Measurements from ENCODE around the gene ADGRG2.

ADGRG2 gene

DNA sequence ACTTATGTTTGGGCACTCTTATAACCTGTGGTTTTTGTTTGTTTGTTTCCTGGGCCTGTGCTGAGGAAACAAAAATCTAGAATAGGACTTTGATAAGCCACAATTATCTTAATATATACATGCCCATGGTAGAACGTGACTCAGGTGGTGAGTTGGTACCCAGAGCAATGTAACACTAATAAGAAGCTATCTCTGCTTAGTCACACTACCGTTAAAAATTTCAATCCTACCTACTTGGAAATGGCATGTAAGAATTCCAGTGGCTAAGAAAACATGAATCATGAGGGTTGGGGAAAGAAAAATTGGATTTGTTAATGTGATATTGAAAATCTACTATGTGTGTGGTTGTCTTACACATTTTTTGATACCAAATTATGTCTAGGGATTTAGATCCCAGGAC lies 30.5 kb upstream of the ADGRG2 start:
- no peak for ATAC-seq
- TF ChIP-seq TCF4 (CRISPR knock-in tag; IDR thresholded peaks at IDR 0.05; ENCODE audit: borderline replicate concordance) (no peak), ZFP30 (CRISPR knock-in tag; IDR thresholded peaks at IDR 0.05) (no peak), ISL1 (CRISPR knock-in tag; IDR thresholded peaks at IDR 0.05) (no peak), ZNF565 (CRISPR knock-in tag; conservative IDR thresholded peaks at IDR 0.05; ENCODE audit: low read depth) (no peak), ZFP3 (CRISPR knock-in tag; IDR thresholded peaks at IDR 0.05) (no peak), RARB (CRISPR knock-in tag; IDR thresholded peaks at IDR 0.05) (no peak), GLIS3 (CRISPR knock-in tag; IDR thresholded peaks at IDR 0.05) (no peak), CSRNP3 (CRISPR knock-in tag; IDR thresholded peaks at IDR 0.05) (no peak)

DNA sequence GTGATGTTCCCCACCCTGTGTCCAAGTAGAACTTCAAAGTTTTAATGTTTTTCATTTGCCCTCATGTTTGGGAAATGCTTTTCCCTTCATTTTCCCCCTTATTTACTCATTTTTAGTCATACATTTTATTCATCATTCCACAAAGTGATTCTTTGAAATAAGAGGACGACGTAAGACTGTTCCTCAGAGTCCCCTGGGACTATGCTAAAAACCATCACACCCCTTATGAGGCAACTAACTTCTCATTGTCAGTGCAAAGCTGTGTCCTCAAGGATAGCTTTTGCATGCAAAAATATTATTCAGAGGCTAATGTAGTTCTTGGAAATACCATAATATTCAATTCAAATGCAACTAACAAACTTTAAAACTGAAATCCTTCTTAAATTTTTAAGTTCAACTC lies 14.8 kb upstream of the ADGRG2 start:
- ATAC-seq, result no peak
- no peak for TF ChIP-seq ZFP3 (CRISPR knock-in tag; IDR thresholded peaks at IDR 0.05)
- TF ChIP-seq OSR1 (CRISPR knock-in tag; IDR thresholded peaks at IDR 0.05), result no peak
- no peak for TF ChIP-seq ZNF8 (CRISPR knock-in tag; IDR thresholded peaks at IDR 0.05)
- TF ChIP-seq PPARA (CRISPR knock-in tag; IDR thresholded peaks at IDR 0.05; ENCODE audit: borderline replicate concordance), result no peak
- TF ChIP-seq ESRRG (CRISPR knock-in tag; IDR thresholded peaks at IDR 0.05), result no peak
- no peak for TF ChIP-seq TOX (CRISPR knock-in tag; IDR thresholded peaks at IDR 0.05; ENCODE audit: borderline replicate concordance)

DNA sequence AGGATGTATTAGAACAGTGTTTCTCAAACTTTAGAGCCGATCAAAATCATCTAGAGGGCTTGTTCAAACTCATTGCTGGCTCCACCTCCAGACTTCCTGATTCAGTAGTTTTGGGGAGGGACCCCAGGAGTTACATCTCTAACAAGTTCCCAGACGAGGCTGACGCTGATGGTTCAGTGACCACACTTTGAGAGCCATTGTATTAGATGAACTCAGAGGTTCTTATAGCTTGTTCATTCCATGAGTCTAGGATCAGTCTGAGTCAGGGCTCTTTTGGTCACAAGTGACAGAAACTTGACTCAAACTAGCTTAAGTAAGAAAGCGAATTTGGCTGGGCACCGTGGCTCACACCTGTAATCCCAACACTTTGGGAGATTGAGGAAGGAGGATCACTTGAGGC lies 11.5 kb upstream of the ADGRG2 start:
- no peak for ATAC-seq
- no peak for TF ChIP-seq PATZ1 (CRISPR knock-in tag; IDR thresholded peaks at IDR 0.05; ENCODE audit: borderline replicate concordance)

DNA sequence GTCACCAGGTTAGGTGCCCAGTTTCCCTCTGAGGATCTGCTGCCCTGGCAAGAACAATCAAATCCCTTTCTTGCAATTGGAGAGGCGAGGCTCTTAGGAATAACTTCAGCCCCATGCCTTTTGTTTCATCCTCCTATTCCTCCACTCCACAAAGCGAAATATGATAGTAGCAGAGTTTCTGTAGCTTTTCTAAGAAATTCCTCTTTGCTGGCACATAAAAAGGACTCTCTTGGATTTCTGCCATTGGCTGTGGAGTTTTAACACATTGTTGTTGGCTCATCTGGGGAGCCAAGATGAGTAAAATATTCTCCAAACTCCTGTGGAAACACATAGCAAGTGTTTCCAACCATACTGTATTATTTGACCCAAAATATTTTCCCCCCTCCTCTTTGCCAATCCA lies 11.0 kb upstream of the ADGRG2 start:
- TF ChIP-seq, protein P1, sequence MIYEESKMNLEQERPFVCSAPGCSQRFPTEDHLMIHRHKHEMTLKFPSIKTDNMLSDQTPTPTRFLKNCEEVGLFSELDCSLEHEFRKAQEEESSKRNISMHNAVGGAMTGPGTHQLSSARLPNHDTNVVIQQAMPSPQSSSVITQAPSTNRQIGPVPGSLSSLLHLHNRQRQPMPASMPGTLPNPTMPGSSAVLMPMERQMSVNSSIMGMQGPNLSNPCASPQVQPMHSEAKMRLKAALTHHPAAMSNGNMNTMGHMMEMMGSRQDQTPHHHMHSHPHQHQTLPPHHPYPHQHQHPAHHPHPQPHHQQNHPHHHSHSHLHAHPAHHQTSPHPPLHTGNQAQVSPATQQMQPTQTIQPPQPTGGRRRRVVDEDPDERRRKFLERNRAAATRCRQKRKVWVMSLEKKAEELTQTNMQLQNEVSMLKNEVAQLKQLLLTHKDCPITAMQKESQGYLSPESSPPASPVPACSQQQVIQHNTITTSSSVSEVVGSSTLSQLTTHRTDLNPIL (CRISPR knock-in tag; IDR thresholded peaks at IDR 0.05; ENCODE audit: low read depth), result no peak
- no peak for TF ChIP-seq CSDC2 (CRISPR knock-in tag; IDR thresholded peaks at IDR 0.05)
- TF ChIP-seq TSHZ2 (CRISPR knock-in tag; IDR thresholded peaks at IDR 0.05), result no peak
- TF ChIP-seq ZNF8 (CRISPR knock-in tag; IDR thresholded peaks at IDR 0.05), result no peak
- TF ChIP-seq ZNF70 (CRISPR knock-in tag; IDR thresholded peaks at IDR 0.05), result no peak
- TF ChIP-seq PPARA (CRISPR knock-in tag; IDR thresholded peaks at IDR 0.05; ENCODE audit: borderline replicate concordance), result no peak
- TF ChIP-seq SNAI2 (CRISPR knock-in tag; IDR thresholded peaks at IDR 0.05), result no peak
- TF ChIP-seq, protein P2, sequence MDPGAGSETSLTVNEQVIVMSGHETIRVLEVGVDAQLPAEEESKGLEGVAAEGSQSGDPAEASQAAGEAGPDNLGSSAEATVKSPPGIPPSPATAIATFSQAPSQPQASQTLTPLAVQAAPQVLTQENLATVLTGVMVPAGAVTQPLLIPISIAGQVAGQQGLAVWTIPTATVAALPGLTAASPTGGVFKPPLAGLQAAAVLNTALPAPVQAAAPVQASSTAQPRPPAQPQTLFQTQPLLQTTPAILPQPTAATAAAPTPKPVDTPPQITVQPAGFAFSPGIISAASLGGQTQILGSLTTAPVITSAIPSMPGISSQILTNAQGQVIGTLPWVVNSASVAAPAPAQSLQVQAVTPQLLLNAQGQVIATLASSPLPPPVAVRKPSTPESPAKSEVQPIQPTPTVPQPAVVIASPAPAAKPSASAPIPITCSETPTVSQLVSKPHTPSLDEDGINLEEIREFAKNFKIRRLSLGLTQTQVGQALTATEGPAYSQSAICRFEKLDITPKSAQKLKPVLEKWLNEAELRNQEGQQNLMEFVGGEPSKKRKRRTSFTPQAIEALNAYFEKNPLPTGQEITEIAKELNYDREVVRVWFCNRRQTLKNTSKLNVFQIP (CRISPR knock-in tag; IDR thresholded peaks at IDR 0.05; ENCODE audit: borderline replicate concordance, low read depth), result no peak
- TF ChIP-seq ARNTL (CRISPR knock-in tag; IDR thresholded peaks at IDR 0.05; ENCODE audit: borderline replicate concordance, low read depth), result no peak
- ATAC-seq, result no peak

All from SK-N-SH treated with all-trans-retinoic acid at 6 μM for 48 hours (cell line).